Bronchial epithelial cell (primary cell): ENCODE results near the gene DCTN5. TPM values are rescaled to one million over a fixed set of nuclear protein-coding genes. Genes with fewer than 3 reads are reported as not detected.
"Not testable (repeated sequence)": the region's sequence is repeated elsewhere in the genome, so short reads cannot be mapped to it uniquely, and the experiment has no call there.

Source experiments
- DNase-seq: peaks from one replicate; pipeline ENCODE4 v3.0.0-alpha.2; 2010; ENCODE audit warnings: low read depth
- FAIRE-seq: peaks from 2 replicates; lab custom pipeline; 2011; peaks lifted over from hg19 to GRCh38; lab: Jason Lieb, UNC
- H3K27me3 ChIP-seq: 2 replicates; pipeline ENCODE4 v1.5.1; 2011; ENCODE audit warnings: low read length; ENCODE audit not compliant: control insufficient read depth, insufficient read depth
- H3K36me3 ChIP-seq: 2 replicates; pipeline ENCODE4 v1.5.1; 2011; ENCODE audit warnings: low read length; ENCODE audit not compliant: control insufficient read depth, insufficient read depth
- H3K4me3 ChIP-seq: 2 replicates; pipeline ENCODE4 v1.5.1; 2011; ENCODE audit warnings: mild to moderate bottlenecking, low read depth, low read length, control low read depth
- total RNA-seq: library from RNA; depleted of rRNA; stranded (reverse); fragments of >200 nt; gene quantifications from 2 replicates; pipeline ENCODE4 v1.2.1, GENCODE V29; 2014
- TF ChIP-seq, protein P1 (sequence below): IDR thresholded peaks from 2 replicates; pipeline ENCODE4 v1.5.1; 2011; ENCODE audit warnings: mild to moderate bottlenecking, moderate library complexity, low read length, control low read depth, inconsistent platforms; ENCODE audit not compliant: insufficient read depth, severe bottlenecking

The DCTN5 gene
- total RNA-seq, 1 donor from 2014 or later: 51.6 TPM

DNA sequence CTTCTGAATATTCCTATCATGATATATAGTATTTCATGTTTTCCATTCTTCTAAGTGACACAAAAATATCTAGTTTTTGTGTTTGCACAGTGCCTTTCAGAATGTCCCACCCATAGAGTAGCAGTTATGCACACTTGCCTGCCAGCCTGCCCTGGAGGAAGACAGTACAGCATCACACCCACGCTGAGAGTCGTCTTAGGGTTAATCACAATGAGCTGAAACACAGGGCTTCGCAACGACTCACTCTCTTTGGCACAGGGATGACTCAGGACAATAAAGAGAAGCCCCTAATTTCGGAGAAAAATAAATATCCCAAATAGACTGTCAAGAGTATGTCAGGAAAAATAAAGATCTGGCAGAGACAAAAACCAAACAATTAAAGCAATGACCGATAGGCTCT, 33.5 kb upstream of the DCTN5 start:
- Histone ChIP-seq H3K36me3 (peaks cover 5% of the 10 kb centered on the region), H3K4me3 (no peak overlapping the region), H3K27me3 (no peaks in the 10 kb centered on the region)
- FAIRE-seq (no peak), DNase-seq (peak; percentile 52)
- TF ChIP-seq, protein P1, sequence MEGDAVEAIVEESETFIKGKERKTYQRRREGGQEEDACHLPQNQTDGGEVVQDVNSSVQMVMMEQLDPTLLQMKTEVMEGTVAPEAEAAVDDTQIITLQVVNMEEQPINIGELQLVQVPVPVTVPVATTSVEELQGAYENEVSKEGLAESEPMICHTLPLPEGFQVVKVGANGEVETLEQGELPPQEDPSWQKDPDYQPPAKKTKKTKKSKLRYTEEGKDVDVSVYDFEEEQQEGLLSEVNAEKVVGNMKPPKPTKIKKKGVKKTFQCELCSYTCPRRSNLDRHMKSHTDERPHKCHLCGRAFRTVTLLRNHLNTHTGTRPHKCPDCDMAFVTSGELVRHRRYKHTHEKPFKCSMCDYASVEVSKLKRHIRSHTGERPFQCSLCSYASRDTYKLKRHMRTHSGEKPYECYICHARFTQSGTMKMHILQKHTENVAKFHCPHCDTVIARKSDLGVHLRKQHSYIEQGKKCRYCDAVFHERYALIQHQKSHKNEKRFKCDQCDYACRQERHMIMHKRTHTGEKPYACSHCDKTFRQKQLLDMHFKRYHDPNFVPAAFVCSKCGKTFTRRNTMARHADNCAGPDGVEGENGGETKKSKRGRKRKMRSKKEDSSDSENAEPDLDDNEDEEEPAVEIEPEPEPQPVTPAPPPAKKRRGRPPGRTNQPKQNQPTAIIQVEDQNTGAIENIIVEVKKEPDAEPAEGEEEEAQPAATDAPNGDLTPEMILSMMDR: no peak

DNA sequence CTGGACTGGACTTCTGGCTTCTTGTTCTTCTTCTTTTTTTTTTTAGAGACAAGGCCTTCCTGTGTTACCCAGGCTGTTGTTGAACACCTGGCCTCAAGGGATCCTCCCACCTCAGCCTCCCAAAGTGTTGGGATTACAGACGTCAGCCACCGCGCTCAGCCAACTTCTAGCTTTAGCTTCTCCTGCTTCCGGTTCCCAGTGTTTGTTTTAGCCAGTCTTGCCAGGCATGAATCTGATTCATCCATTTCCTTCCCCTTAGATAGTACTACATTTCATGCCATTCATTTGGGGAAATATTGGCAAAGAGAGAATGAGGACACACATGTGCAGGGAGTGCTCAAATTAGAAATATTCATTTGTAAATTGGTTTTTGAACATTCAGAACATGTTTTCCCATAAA, 33.1 kb upstream of the DCTN5 start:
- H3K4me3 ChIP-seq: no peak overlapping the region
- H3K27me3 ChIP-seq: no peaks in the 10 kb centered on the region
- peaks cover 5% of the 10 kb centered on the region for H3K36me3 ChIP-seq
- DNase-seq: peak; percentile 87
- FAIRE-seq: no peak
- TF ChIP-seq, protein P1: no peak

DNA sequence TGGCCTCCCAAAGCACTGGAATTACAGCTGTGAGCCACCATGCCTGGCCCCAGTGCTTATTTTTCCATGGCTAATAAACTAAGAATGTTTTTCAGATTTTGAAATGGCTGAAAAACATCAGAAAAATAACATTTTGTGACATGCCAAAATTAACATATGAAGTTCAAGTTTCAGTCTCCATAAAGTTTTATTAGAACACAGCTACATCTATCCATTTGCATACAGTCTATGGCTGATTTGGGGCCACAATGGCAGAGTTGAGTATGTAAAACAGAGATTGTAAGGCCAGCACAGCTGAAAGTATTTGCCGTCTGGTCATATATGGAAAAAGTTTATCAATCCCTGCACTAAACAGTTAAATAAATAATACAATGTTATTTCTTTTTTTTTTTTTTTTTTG, 31.3 kb upstream of the DCTN5 start:
- no peak for DNase-seq
- Histone ChIP-seq H3K27me3 (no peaks in the 10 kb centered on the region), H3K4me3 (no peak overlapping the region), H3K36me3 (peaks cover 5% of the 10 kb centered on the region)
- TF ChIP-seq, protein P1: no peak
- no peak for FAIRE-seq

DNA sequence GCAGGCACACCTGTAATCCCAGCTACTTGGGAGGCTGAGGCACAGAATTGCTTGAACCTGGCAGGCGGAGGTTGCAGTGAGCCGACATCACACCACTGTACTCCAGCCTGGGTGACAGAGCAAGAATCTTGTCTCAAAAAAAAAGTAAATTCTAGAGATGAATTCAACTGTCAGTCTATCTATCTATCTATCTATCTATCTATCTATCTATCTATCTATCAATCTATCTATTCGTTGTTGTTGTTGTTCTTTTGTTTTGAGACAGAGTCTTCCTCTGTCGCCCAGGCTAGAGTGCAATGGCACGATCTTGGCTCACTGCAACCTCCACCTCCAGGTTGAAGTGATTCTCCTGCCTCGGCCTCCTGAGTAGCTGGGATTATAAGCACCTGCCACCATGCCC, 30.4 kb upstream of the DCTN5 start:
- not testable (repeated sequence) for DNase-seq, H3K4me3 ChIP-seq, H3K36me3 ChIP-seq, H3K27me3 ChIP-seq, FAIRE-seq

DNA sequence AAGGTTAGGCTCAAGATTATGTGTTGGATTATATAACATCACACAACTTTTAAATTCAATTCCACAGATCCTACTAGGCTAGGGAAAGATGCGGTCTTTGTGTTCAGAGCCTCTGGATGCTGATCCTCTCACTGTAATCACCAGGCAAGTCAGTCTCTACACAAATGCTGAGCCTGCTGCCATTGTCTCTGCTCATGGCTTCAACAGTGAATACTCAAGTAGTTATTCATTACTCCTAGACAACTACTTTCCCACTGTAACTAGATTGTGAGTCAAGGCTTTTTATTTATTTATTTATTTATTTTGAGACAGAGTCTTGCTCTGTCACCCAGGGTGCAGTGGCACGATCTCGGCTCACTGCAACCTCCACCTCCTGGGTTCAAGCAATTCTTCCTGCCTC, 29.3 kb upstream of the DCTN5 start:
- DNase-seq (no peak), FAIRE-seq (no peak)
- TF ChIP-seq, protein P1: no peak
- H3K36me3 ChIP-seq: peaks cover 3% of the 10 kb centered on the region
- H3K4me3 ChIP-seq: no peak overlapping the region
- no peaks in the 10 kb centered on the region for H3K27me3 ChIP-seq

DNA sequence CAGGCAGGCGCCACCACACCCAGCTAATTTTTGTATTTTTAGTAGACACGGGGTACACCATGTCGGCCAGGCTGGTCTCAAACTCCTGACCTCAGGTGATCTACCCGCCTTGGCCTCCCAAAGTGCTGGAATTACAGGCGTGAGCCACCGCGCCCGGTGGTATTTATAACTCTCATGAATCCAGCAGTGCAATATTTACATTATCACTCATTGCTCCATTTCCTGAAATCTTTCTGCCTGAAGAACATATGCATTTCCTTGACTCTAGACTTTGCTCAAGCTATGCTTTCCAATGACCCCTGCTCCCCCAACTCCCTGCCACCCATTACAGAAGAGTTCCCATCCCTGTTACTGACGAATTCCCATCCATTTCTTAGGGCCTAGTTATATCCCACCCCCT, 25.5 kb upstream of the DCTN5 start:
- no peaks in the 10 kb centered on the region for H3K27me3 ChIP-seq
- DNase-seq (no peak), FAIRE-seq (no peak)
- TF ChIP-seq, protein P1: no peak
- H3K4me3 ChIP-seq: no peak overlapping the region
- H3K36me3 ChIP-seq: peaks cover 6% of the 10 kb centered on the region
